Stimulated activated naive CD8-positive, alpha-beta T cell treated with anti-CD3 and anti-CD28 coated beads, Interleukin-15, Interleukin-2, amounts not matched to agents 100 U/mL and 50 U/mL, for 24 hours (primary cell): ENCODE measurements around the gene TUBGCP3.
"Not testable (repeated sequence)": the region's sequence is repeated elsewhere in the genome, so short reads cannot be mapped to it uniquely, and the experiment has no call there.

Source experiments
- ATAC-seq: fragments of 150-1000 bp; cut with Tn5 transposase; one replicate; pipeline ENCODE4 v1.10.0; 2021
- DNase-seq: peaks from one replicate; pipeline ENCODE4 v3.0.0; 2021

Gene TUBGCP3, protein sequence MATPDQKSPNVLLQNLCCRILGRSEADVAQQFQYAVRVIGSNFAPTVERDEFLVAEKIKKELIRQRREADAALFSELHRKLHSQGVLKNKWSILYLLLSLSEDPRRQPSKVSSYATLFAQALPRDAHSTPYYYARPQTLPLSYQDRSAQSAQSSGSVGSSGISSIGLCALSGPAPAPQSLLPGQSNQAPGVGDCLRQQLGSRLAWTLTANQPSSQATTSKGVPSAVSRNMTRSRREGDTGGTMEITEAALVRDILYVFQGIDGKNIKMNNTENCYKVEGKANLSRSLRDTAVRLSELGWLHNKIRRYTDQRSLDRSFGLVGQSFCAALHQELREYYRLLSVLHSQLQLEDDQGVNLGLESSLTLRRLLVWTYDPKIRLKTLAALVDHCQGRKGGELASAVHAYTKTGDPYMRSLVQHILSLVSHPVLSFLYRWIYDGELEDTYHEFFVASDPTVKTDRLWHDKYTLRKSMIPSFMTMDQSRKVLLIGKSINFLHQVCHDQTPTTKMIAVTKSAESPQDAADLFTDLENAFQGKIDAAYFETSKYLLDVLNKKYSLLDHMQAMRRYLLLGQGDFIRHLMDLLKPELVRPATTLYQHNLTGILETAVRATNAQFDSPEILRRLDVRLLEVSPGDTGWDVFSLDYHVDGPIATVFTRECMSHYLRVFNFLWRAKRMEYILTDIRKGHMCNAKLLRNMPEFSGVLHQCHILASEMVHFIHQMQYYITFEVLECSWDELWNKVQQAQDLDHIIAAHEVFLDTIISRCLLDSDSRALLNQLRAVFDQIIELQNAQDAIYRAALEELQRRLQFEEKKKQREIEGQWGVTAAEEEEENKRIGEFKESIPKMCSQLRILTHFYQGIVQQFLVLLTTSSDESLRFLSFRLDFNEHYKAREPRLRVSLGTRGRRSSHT

DNA sequence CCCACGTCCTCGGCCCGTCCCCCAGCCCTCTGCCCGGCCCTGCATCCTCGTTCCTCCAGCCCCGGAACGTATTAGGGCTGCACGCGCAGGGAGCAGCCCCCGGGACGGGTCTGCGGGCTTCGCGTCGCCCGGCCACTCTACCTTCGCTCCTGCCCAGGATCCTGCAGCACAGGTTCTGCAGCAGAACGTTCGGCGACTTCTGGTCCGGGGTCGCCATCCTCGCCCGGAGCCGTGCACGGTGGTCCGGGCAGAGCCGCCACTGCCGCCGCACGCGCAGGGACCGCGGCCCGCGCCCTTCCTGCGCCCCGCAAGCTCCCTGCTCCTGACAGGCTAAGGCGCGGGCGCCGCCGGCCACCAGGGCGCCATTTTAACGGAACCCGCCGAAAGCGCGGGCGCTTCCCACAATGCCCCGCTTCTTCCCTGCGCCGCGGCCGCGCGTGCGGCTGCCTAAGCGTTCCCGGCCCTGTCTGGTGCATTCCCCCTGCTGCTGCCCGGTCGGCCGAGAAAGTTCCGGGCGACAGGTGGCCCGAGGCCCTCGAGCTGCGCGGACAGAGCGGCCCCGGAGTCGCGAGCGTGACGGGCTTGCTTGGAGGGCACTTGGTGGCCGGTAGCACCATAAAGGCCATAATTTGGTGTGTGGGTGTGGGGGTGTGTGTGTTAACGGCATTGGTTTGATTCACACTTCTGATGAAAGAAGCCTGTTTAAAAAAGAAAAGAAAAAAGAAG lies at the start of gene TUBGCP3:
TSS of gene TUBGCP3 (minus strand) at position 390 of the 726 bp plus-strand sequence. CDS start at position 217, 173 bp downstream.
- ATAC-seq, result peak; percentile 84

DNA sequence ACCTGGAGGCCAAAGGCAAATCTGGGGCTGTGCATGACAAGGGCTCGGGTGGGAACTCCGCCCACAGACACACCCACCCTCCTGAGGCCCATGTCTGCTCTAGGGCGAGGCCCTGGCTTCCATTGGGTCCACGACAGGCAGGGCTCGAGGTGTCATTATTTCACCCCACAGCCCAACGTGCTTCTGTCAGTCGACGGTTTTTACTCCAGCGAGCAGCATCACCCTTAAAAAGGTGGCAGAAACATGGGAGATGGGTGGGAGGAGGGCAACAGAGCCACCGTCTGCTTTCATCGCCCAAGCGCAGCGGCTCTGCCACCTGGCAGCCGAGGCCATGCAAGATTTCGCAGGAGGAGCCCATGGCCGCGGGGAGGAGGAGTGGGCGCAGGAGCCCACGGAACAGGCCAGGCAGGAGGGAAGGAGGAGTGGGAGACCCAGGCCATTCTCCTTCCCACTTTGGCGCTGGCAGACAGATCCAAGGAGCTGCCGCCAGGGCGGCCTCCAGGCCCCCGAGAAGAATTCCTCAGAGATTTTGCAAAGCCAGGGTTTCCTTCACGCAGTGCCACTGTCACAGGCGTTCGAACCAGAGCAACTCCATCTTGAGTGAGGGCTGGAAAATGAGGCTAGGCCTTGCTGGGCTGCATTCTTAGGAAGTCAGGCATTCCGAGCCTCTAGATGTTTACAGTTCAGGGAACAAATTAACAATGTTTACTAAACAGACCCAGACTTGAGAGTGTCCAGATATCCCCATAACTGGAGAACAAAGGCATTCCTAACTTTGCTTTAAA lies 49.3 kb upstream of the TUBGCP3 start:
- no peak for ATAC-seq

More for the DNA sequence above, at the start of gene TUBGCP3:
- DNase-seq, result peak; percentile 83

DNA sequence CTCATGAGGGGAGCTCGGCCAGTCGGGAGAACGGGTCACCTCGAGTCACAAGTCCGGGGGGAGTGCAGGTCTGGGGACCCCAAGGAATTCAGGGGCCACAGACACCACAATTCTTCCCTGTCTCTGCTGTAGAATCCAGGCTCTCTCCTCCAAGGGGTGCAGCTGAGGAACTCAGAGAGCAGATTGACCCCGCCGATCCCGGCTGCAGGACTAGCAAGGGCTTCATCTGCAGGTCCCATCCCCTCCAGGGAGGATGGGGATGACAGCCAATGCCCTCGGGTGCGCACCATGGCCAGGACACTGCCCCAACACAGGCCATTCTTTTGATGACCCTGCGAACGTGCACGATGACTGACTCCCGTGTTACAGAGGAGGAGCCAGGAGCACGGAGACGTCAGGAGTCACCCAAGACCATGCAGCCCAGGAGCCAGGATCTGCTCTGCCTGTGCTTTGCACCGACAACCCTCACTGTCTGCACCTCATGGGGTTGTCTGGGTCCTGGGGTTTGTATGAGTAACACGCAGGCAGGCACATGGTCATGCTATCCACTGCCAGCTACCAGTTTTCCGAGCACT lies 48.5 kb upstream of the TUBGCP3 start:
- DNase-seq, result no peak
- no peak for ATAC-seq

More for the DNA sequence above, 49.3 kb upstream of the TUBGCP3 start:
- no peak for DNase-seq

DNA sequence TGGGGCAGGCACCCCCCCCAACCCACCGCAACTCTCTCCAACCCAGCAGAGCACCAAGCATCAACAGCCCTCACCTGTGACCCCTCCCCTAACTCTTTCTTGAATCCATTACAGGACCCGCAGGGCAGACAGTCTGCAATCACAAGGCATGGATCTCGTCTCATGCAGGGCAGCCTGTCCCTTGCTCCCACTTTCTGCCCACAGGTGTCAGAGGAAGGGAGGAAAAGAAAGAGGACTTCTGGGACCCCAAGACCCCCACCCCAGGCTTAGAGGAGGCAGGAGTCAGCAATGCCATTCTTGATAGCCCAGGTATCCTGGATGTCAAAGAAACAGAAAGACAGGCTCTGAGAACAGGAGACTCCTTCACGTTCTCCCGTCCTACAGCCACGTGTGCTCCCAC lies 47.4 kb upstream of the TUBGCP3 start:
- no peak for DNase-seq
- ATAC-seq, result no peak

DNA sequence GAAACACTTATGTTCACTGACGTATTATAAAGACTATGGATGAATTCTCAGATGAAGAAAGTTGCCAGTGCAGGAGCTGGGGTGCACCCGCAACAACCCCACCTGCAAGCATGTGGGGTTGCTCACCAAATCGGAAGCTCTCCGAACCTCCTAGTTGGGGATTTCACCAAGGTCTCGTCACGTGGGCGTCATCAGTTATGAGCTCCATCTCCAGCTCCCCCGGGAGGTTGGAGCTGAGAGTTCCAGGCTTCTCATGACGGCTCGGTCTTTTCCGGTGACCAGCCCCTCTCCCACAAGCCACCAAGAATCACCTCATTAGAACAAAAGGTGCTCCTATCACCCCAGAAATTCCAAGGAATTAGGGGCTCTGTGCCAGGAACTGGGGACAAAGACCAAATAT lies 46.1 kb upstream of the TUBGCP3 start:
- ATAC-seq (no peak), DNase-seq (no peak)

DNA sequence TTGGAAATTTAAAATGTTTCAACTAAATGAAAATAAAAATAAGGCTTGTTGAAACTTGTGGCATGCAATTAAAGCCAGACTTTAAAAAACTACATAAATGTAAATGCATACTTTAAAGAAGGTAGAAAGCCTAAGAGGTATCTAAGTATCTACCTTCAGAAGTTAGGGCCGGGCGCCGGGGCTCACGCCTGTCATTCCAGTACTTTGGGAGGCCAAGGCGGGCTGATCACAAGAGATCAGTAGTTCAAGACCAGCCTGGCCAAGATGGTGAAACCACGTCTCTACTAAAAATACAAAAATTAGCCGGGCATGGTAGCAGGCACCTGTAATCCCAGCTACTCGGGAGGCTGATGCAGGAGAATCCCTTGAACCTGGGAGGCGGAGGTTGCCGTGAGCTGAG lies 42.3 kb upstream of the TUBGCP3 start:
- not testable (repeated sequence) for ATAC-seq, DNase-seq

DNA sequence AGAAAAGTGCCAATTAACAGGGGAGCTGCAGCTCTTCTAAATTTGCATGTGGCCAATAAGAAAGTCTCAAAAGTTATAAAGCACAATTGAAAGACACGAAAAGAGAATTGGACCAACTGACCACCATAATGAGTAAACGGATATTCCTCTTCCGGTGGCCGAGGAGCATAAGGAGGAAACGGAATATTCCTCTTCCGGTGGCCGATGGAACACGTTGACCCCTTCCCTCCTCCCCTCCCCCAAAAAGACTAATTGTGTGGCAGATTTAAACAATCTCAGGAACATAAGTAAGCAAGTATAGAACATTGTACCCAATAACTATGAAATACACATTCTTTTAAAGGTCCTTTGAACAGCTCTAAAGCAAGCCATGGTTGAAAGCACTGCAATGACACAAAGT lies 41.2 kb upstream of the TUBGCP3 start:
- ATAC-seq (no peak), DNase-seq (no peak)

DNA sequence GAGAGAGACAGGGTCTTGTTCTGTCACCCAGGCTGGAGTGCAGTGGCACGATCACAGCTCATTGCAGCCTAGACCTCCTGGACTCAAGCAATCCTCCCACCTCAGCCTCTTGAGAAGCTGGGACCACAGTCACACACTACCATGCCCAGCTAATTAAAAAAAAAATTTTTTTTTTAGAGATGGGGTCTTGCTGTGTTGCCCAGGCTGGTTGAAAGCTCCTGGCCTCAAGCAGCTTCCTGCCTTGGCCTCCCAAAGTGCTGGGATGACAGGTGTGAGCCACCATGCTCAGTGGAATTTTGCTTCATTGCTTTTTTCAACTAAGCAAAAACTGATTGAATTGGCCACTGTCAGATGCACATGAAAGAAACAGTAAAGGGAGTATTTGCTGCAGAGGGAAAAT lies 39.7 kb upstream of the TUBGCP3 start:
- DNase-seq, ATAC-seq: not testable (repeated sequence)

DNA sequence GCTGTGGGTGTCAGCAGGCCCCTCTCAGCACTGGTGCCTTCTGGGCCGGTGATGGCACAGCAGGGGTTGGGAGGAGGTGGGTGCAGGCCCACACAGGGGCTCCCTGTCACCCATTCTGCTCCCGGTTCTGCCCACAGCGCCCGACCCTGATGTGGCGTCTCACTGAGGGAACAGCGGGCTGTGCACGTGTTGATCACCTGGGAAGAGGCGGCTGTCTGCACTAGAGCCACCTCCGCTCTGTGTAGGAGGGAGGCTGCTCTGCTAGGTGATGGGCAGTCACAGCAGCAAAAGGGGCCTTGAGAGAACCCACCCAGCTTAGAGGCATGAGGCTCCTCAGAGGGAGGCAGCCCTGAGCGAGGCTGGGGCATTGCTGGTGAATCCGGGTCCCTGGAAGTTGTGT lies 39.2 kb upstream of the TUBGCP3 start:
- ATAC-seq, result no peak
- DNase-seq, result no peak

DNA sequence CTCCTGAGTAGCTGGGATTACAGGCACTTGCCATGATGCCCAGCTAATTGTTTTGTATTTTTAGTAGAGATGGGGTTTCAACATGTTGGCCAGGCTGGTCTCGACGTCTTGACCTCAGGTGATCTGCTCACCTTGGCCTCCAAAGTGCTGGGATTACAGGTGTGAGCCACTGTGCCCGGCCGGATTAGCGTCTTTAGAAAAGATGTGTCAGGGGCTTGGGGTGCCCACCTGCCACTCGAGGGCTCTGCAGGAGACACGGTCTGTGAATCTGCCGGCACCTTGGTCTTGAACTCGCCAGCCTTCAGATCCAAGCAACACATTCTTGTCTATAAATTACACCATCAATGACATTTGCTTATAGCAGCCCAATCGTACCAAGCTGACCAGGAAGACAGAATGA lies 38.8 kb upstream of the TUBGCP3 start:
- DNase-seq (no peak), ATAC-seq (no peak)

DNA sequence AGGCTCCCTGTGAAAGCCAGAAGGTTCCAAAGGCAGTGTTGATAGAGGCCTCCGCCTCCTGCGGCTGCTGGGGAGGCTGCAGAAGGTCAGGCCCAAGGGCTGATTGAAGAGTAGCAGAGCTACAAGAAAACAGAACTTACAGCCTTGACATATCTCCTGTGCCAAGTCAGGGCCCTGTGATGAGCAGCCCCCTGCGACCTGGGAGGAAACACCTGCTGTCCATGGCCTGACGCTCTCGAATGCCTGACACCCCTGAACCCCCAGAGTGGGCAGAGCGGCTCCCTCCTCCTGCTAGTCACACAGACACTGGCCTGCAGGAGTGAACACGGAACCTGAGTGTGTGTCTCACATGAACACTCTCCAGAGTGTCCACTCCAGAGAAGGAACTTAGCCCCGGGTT lies 38.2 kb upstream of the TUBGCP3 start:
- no peak for DNase-seq
- ATAC-seq, result no peak

DNA sequence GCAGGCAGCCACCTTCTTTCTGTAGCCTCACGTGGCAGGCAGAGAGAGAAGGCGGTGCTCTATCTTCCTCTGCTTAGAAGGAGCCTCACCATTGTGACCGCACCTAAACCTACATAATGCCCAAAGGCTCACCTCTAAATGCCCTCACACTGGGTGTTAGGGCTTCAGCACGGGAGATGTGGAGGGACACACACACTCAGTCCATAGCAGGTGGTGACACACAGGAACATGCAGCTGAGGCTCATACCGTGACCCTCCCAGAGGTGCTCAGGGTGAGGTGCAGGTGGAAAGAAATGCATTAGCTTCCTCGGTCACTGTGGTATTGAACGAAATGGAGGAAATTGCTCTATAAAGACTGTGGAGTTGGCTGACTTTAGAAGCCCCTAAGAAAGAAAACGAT lies 37.7 kb upstream of the TUBGCP3 start:
- DNase-seq (no peak), ATAC-seq (no peak)

DNA sequence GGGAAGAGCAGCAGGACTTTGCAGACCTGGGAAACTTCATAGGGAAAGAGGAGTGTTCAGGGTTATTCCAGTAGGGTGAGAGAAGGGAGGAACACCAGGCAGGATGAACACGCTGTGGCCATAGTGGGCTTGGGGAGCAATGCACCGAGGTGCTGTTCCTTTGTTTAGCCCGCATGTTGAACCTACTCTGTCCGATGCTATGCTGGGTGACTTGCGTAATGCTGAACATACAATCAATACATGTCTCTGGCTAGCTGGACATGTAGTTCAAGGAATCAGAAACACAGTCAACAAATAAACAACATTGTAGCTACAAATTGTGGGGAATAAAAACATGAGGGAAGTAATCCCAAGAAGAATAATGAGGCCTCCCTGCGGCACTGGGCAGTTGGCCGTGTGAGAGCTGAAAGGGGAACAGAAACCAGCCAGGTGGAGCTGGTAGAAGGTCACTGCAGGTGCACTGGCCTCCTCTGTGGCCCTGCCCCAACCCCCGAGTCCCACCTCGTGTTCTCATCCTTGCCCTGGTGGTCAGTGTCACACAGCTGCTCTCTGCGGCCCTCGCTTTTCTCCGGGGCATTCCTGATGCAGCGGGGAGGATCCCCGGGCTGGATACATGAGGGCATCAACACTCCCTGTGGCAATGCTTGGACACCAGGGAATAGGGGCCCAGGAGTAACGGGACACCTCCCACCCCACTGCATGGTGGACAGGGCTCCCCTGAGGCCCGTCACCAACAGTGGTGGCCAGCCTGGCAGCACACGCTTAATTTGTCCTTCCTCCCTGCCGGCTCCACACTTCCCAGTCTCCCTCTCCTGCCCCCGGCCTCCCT lies 36.9 kb upstream of the TUBGCP3 start:
- ATAC-seq (no peak), DNase-seq (no peak)

DNA sequence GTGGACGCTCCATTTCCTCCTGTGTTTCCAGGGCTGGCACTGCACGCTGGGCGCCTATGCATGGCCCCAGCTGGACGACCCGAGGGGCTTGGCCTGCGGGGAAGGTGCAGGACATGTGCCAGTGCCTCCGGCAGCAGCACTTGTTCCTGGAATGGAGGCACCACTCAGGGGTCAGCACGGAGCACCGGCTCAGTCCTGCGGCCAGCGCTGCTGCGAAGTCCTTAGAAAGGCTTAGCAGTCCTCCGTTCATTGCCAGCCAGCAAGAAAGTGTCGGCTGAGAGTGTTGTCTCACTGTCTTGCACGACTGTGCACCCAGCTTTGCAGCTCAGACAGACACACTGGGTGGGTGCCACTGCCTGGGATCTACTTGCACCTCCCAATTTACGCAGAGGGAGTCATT lies 36.1 kb upstream of the TUBGCP3 start:
- no peak for ATAC-seq

DNA sequence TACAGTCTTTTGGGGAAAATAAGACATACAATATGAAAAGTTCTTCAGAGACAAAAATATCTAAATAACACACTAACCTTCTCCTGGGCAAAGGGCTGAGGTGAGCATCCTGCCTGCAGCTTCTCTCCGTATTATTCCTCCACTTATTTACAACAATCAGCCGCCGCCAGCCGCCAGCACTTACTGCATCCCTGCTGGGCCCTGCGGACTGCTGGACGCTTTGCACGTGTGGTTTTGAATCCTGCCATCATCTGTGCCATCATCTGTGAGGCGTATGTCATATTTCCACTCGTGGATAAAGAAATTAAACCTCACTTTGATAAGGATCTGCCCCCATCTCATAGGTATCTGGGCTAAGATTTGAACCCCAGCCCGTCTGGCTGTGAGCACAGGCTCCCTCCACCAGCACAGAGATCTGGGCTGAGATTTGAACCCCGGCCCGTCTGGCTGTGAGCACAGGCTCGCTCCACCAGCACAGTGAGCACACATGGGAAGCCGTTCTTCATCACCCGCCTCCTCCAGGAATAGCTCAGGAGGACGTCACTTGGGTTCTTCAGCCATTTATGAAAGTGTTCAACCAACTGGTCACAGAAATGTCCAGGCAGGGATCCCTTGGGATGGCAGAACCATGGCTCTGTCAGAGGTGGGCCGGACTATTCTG lies 35.2 kb upstream of the TUBGCP3 start:
- ATAC-seq (no peak), DNase-seq (no peak)

More for the DNA sequence above, 36.1 kb upstream of the TUBGCP3 start:
- DNase-seq, result no peak

DNA sequence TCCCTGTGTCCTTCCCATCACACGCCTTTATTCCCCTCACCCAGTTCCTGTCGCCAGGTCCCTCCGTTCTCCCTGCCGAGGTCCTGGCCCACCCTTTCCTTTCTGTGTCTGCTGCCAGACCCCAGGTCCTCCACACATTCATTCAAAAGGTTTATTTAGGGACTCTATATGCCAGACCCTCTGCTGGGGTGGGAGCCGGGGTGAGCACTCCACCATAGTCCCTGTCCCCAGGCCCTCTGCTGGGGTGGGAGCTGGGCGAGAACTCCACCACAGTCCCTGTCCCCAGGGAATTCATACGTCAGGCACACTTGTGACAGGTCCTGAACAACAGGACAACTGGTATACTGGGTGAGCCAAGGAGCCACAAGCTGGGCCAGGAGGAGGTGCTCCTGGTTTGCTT lies 34.4 kb upstream of the TUBGCP3 start:
- no peak for ATAC-seq
- DNase-seq, result no peak

DNA sequence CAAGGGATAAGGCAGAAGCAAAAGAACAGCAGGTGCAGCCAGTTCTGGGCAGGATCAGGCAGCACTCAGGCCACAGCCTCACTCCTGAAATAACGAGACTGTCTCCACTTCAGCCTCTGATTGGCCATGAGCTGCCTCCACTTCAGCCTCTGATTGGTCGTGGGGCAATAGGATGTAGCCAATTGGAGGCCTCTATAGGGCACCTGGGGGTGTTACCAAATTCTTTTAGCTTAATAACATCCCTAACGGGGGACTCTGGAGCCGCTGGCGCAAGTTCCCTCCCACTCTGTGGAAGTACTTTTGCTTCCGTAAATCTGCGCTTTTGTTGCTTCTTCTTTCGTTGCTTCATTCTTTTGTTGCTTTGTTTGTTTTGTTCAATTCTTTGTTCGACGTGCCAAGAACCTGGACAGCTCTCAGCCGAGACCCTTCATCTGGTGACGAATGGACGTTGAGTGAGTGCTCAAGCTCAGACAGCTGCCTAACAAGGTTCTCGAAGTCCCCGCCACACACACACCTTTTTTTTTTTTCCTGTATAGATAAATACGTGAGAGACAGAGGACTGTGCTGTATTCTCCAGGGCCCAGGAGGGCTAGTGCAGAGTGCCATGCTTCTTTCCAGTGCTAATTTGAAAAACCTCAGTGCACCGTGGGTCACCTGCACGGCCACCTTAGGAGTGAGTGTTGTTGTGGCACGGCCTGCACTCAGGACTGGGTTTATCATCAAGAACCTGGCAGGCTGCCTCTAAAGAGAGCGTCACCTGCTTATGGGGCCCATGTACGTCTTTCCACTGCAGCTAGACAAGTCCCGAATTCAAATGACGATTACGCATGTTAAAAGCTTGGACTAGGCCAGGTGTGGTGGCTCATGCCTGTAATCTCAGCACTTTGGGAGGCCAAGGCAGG lies 32.0 kb upstream of the TUBGCP3 start:
- ATAC-seq (no peak), DNase-seq (no peak)

DNA sequence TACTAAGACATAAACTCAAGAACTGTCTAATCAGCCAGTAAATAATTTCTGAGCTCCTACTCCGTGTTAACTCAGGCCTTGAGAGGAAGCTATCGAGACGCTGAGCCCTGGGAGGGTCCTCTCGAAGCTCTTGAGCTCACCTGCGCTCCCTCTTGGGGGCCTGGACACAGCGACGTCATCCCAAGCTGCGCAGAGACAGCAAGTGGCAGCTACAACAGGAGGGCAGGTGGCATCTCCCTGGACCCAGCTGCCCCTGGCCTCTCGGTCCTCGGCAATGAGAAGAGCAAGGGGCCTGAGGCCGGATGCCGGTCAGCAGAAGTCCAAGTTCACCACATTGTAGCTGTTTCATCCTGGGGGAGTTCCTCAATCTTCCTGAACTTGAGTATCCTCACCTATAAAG lies 30.5 kb upstream of the TUBGCP3 start:
- DNase-seq (no peak), ATAC-seq (no peak)
